ENCODE data around the gene TEAD3.

DNA sequence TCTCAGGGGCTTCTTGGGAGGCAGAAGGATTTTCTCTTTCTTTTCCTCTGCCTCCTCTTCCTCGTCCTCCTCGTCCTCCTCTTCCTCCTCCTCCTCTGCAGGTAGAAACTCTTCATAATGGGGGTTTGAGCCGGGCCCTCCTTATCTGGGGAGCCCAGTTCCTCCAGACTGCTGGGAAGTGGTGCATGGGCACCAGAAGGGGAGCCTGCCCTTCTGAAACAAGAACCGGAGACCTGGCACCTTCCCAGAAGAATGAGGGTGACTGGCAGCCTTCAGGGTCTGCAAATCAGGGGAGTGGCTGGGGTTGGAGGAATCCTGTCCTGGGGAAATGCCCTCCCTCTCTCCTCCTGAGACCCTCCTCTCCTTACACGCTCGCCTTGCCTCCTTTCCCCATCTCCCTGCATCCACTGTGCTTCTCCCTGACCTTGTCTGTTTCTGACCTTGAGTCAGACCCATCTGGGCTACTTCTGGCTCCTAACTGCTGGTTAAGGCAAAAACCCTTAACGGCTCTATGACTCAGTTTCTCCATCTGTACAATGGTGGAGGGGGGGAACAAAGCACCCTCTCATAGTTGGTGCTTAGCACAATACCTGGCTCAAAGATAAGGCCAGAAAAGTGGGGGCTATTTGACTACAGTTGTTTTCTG is 14.2 kb upstream of the TEAD3 start:
- TF ChIP-seq CHD4 (IDR thresholded peaks at IDR 0.05), result no peak
- no peak for TF ChIP-seq CTCF (IDR thresholded peaks at IDR 0.05 in 2 of 3, conservative IDR thresholded peaks at IDR 0.05 in 1 of 3; ENCODE audit: control insufficient read depth in 2 of 3, extremely low read depth in 1 of 3, insufficient read depth in 1 of 3, low read depth in 3 of 3, low read length in 3 of 3)
- no peak for TF ChIP-seq NFYB (IDR thresholded peaks at IDR 0.05; ENCODE audit: insufficient read depth, low read depth, low read length)
- no peak for TF ChIP-seq TAF1 (IDR thresholded peaks at IDR 0.05; ENCODE audit: borderline replicate concordance, low read depth, low read length)
- TF ChIP-seq PAX5 (IDR thresholded peaks at IDR 0.05; ENCODE audit: borderline replicate concordance, low read depth, low read length), result no peak

All from GM12878 (cell line).